Endodermal cell (in vitro differentiated cells): ENCODE measurements around the gene DGCR8. TPM values are rescaled to one million over a fixed set of nuclear protein-coding genes. Genes with fewer than 3 reads are reported as not detected.

Experiments
- DNase-seq: peaks from one replicate; pipeline ENCODE4 v3.0.0-alpha.2; 2017
- H3K27ac ChIP-seq: 2 replicates; pipeline ENCODE4 v1.5.1; 2013; ENCODE audit warnings: mild to moderate bottlenecking, low read depth, low read length, moderate library complexity
- H3K27me3 ChIP-seq: 2 replicates; pipeline ENCODE4 v1.6.1; 2013; ENCODE audit warnings: mild to moderate bottlenecking, low read length, moderate library complexity; ENCODE audit not compliant: insufficient read depth, control insufficient read depth, poor library complexity, severe bottlenecking
- H3K36me3 ChIP-seq: 2 replicates; pipeline ENCODE4 v1.7.0; 2013; ENCODE audit warnings: mild to moderate bottlenecking, low read length, moderate library complexity; ENCODE audit not compliant: control insufficient read depth, insufficient read depth
- H3K4me1 ChIP-seq: one replicate; pipeline ENCODE4 v1.7.0; 2013; ENCODE audit warnings: low read length; ENCODE audit not compliant: control insufficient read depth, insufficient read depth
- H3K4me3 ChIP-seq: 2 replicates; pipeline ENCODE4 v1.5.1; 2013; ENCODE audit warnings: mild to moderate bottlenecking, low read length, moderate library complexity
- H3K9ac ChIP-seq: 2 replicates; pipeline ENCODE4 v1.6.1; 2013; ENCODE audit warnings: mild to moderate bottlenecking, low read length, moderate library complexity; ENCODE audit not compliant: poor library complexity, severe bottlenecking; ENCODE audit errors: extremely low read depth
- H3K9me3 ChIP-seq: 2 replicates; pipeline ENCODE4 v1.6.1; 2013; ENCODE audit warnings: mild to moderate bottlenecking, low read length, moderate library complexity; ENCODE audit not compliant: control insufficient read depth
- H3K27ac Mint-ChIP-seq: 2 replicates; pipeline ENCODE4 v1.8.0; 2020; ENCODE audit warnings: mixed read lengths
- H3K27me3 Mint-ChIP-seq: 2 replicates; pipeline ENCODE4 v1.8.0; 2021; ENCODE audit warnings: mild to moderate bottlenecking, mixed read lengths; ENCODE audit not compliant: insufficient read depth
- H3K36me3 Mint-ChIP-seq: 2 replicates; pipeline ENCODE4 v1.8.0; 2020; ENCODE audit warnings: low read depth, mixed read lengths
- H3K4me1 Mint-ChIP-seq: 2 replicates; pipeline ENCODE4 v1.8.0; 2020; ENCODE audit warnings: mixed read lengths
- H3K4me3 Mint-ChIP-seq: 2 replicates; pipeline ENCODE4 v1.8.0; 2020; ENCODE audit warnings: mild to moderate bottlenecking, moderate library complexity, mixed read lengths
- H3K9me3 Mint-ChIP-seq: 2 replicates; pipeline ENCODE4 v1.8.0; 2020; ENCODE audit warnings: mild to moderate bottlenecking, mixed read lengths
- CTCF ChIP-seq: fragments of 200-600 bp; sonication (generic); conservative IDR thresholded peaks from 2 replicates; pipeline ENCODE4 v1.5.0; 2021; ENCODE audit warnings: antibody characterized with exemption, mild to moderate bottlenecking
- WGBS, 2 experiments: methylation state at CpG; one replicate each; pipeline versions ENCODE4 v1.1.5 to v1.1.7; 2013; ENCODE audit warnings: missing lambda C conversion rate in 2 of 2, mixed read lengths in 1 of 2; ENCODE audit not compliant: insufficient coverage in 1 of 2, insufficient read length in 1 of 2; 5-methylcytosine and 5-hydroxymethylcytosine counted together
- total RNA-seq, 2 donors: library from RNA; stranded (reverse); fragmentation: NEBNext Ultra II Directional in 1 of 2; extraction: Animal tissue kit (Norgen Biotek cat#: 25700) in 1 of 2; gene quantifications; 2 replicates in 1 of 2; 3 replicates in 1 of 2; pipeline ENCODE4 v1.2.1, GENCODE V29; 2021

Gene DGCR8
- total RNA-seq, 2 donors from 2014 or later, result 61.3 to 76.1 TPM

DNA sequence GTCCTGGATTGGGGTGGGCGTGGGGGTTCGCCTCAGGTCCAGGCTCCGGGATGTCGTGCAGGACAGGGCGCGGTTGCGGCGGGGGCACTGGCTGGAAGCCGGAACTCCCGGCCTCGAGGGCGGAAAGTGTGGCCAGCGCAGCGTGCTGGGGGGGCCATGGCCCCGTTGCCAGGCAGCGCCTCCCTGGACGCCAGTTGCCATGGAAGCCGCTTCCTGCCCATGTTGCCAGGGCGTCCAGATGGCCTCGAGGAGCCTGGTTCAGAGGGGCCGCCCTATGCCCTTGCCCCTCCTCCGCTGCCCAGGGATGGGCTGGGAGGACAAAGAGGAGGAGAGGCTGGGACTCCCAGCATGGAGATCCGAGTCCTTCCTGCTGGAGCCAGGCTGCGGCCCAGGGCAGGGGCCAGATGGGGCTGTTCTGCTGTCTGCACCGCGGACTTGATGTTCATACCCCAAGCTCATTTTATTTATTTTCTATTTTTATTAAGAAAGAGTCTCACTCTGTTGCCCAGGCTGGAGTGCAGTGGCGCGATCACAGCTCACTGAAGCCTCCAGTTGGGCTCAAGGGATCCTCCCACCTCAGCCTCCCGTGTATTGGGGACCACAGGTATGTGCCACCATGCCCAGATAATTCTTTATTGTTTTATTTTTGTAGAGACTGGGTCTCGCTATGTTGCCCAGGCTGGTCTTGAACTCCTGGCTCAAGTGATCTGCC is 75.4 kb downstream of the DGCR8 start:
- Histone ChIP-seq H3K4me3 (no peak overlapping the region), H3K4me1 (no peaks in the 10 kb centered on the region), H3K9me3 (no peaks in the 10 kb centered on the region), H3K36me3 (no peaks in the 10 kb centered on the region), H3K9ac (no peak overlapping the region), H3K27me3 (no peaks in the 10 kb centered on the region), H3K27ac (peak overlapping the region; percentile 44)
- DNase-seq, result no peak
- no peaks in the 10 kb centered on the region for H3K36me3 Mint-ChIP-seq
- no peak overlapping the region for H3K27ac Mint-ChIP-seq
- WGBS, 2 experiments, result 75 to 89% methylated on average over 14 to 30 of the region's 30 CpGs
- H3K9me3 Mint-ChIP-seq, result no peaks in the 10 kb centered on the region
- TF ChIP-seq CTCF, result no peak
- peaks cover 2% of the 10 kb centered on the region for H3K4me1 Mint-ChIP-seq
- no peaks in the 10 kb centered on the region for H3K27me3 Mint-ChIP-seq
- H3K4me3 Mint-ChIP-seq, result no peak overlapping the region

DNA sequence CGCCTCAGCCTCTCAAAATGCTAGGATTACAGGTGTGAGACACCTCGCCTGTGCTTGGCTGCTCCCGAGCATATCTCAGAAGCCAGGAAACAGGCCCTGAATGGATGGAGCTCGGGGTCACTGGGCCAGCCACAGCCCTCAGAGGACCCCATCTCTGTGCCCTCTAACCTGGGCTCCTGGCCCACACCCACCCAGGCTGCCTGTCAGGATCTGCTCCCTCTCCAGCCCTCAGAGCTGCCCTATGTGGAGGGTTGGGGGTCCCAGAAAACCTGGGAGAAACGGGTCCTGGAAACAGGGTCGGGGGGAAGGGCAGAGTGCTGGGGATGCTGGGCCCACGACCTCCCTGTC is 76.0 kb downstream of the DGCR8 start:
- Histone ChIP-seq H3K9me3 (no peaks in the 10 kb centered on the region), H3K4me1 (no peaks in the 10 kb centered on the region), H3K9ac (no peak overlapping the region), H3K4me3 (no peak overlapping the region), H3K27ac (peak overlapping the region; percentile 44), H3K27me3 (no peaks in the 10 kb centered on the region), H3K36me3 (no peaks in the 10 kb centered on the region)
- Mint-ChIP-seq H3K9me3 (no peaks in the 10 kb centered on the region), H3K36me3 (no peaks in the 10 kb centered on the region), H3K4me3 (no peak overlapping the region), H3K27me3 (no peaks in the 10 kb centered on the region), H3K4me1 (peaks cover 2% of the 10 kb centered on the region), H3K27ac (no peak overlapping the region)
- DNase-seq, result no peak
- no peak for TF ChIP-seq CTCF
- WGBS, 2 experiments, result 86 to 88% methylated on average over 6 to 7 of the region's 7 CpGs

DNA sequence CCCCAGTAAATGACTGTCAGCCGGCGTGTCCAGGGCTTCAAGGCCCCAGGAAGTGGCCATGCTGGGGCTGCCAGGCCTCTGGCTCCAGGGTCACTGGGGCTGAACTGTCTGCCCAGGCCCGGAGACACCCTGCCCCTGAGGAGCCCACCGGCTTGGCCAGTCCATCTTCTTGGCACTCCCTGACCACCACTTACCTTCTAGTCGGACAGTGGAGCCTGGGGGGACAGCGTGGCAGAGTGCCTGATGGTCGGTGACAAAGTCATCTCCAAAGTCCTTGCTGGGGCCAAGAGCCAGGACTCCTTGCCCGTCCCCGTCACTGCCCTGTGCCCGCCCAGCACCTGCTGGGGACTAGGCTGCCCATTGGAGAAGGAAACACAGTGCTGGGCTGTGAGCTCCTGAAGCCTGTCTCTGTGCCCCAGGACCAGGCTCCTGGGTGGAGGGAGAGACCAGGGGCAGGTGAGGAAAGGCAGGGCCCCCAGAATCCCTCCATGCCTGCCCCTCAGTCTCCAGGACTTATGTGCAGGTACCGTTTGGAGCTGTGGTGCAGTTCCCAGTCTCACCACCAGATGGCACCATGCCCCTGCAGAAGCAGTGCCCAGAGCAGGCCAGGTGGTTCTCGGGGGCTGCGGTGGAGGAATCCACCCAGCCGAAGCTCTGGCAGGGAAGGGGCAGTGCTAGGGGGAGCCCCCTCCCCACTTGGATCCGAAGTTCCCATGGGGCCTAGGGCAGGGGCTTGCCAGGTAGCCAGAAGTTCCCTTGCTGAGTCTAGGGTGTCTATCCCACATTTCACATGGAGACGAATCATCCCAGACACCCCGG is 76.8 kb downstream of the DGCR8 start:
- Mint-ChIP-seq H3K4me3 (no peak overlapping the region), H3K36me3 (no peaks in the 10 kb centered on the region), H3K9me3 (no peaks in the 10 kb centered on the region), H3K27ac (no peak overlapping the region), H3K27me3 (no peaks in the 10 kb centered on the region), H3K4me1 (peaks cover 2% of the 10 kb centered on the region)
- 58 to 74% methylated on average over 8 to 17 of the region's 17 CpGs for WGBS, 2 experiments
- DNase-seq, result peak; percentile 97
- Histone ChIP-seq H3K27me3 (no peaks in the 10 kb centered on the region), H3K4me1 (no peaks in the 10 kb centered on the region), H3K9me3 (no peaks in the 10 kb centered on the region), H3K4me3 (no peak overlapping the region), H3K9ac (no peak overlapping the region), H3K36me3 (no peaks in the 10 kb centered on the region), H3K27ac (no peak overlapping the region)
- peak; percentile 96 for TF ChIP-seq CTCF
